Measurements from ENCODE around the gene WNT8A. TPM values are rescaled to one million over a fixed set of nuclear protein-coding genes. Genes with fewer than 3 reads are reported as not detected.

The WNT8A gene
- total RNA-seq, 8 experiments from 2014 or later = 0.16 to 0.95 (median 0.54) TPM; not detected in 4

DNA sequence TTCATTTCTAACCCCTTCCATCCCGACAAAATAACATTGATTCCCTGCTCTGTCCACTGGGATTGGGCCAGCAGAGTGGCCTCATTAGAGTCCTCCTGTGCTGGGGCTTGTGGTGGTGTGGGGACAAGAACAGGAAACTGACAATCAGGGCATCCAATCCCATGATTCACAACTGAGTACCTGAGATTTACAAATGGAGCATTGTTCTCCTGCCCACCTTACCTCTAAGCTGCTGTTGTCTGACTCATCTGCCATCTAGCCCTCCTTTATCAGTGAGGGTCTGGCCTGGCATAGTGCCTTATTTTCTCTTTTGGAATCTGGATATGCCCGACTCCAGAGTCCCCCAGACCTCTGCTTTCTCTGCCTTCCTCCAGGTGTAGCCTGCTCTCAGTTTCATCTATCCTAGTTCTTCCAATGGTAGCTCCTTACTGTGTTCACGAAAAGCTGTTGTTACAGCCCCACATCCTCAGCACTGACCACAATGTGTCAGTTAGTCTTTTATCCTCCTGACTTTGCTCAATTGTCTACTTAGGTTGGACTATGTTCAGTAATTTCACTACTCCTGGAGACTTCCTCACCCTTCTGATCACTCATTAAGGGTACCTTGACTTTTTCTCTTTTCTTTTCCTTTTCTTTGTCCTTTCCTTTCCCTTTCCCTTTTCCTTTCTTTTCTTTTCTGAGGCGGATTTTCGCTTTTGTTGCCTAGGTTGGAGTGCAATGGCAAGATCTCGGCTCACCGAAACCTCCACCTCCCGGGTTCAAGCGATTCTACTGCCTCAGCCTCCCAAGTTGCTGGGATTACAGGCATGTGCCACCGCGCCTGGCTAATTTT is 13.4 kb downstream of the WNT8A start:
- no peak overlapping the region for H3K27ac ChIP-seq
- WGBS, 10 experiments = 47 to 100% (median 88%) methylated on average over 2 to 11 of the region's 11 CpGs
- in situ Hi-C loops (cut with MboI; ENCODE audit: low pct_unique_long_range_greater_than_20kb in 2 of 9, low sequenced_read_pairs in 9 of 9, unreplicated experiment in 9 of 9) = no loop called here
- no peak overlapping the region for H3K4me3 ChIP-seq
- ATAC-seq (replicated peaks in 6 of 8) = no peak
- H3K4me1 ChIP-seq (replicated peaks in 1 of 2) = peaks cover 5 to 14% of the 10 kb centered on the region in 2 donors

DNA sequence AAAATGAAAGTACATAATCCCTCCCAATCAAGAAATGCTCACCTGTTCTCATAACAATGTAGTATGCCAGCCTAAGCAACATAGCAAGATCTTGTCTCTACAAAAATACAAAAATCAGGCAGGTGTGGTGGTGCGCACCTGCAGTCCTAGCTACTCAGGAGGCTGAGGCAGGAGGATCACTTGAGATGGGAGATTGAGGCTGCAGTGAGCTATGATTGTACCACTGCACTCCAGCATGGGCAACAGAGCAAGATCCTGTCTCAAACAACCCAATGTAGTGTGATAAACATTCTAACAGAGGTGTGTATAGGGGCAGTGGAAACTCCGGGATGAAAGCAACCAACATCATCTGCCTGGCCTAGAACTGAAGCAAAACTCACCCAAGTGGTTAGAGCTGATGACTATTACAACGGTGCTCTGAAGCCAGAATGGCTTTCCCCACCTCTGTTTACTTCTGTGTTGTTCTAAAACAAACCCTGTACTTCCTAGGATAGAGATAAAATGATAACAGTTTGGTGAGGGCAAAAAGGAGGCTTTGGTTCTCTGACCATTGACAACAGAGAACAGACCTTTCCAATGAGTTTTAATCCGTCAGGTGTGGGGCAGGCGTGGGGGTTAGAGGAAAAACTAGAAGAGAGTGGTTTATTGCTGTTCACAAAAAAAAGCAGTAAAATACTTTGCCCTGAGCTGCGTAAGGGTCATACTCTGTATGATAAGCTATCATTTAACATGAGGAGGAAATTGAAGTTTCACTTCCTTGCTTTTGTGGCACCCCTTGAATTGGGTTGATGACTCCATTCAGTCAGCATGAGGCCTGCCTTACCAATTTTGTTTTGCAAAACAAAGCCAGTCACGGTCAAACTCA is 18.9 kb downstream of the WNT8A start:
- H3K27ac ChIP-seq = no peak overlapping the region
- no peak overlapping the region for H3K4me3 ChIP-seq
- WGBS, 10 experiments = 0 to 93% (median 36%) methylated on average over 1 to 5 of the region's 7 CpGs; no CpG with 5 or more reads in 1 of the 10 experiments
- no peak for ATAC-seq (replicated peaks in 6 of 8)
- H3K4me1 ChIP-seq (replicated peaks in 1 of 2) = peaks cover 3% of the 10 kb centered on the region in 2 donors
- in situ Hi-C loops (cut with MboI; ENCODE audit: low pct_unique_long_range_greater_than_20kb in 2 of 9, low sequenced_read_pairs in 9 of 9, unreplicated experiment in 9 of 9) = no loop called here

DNA sequence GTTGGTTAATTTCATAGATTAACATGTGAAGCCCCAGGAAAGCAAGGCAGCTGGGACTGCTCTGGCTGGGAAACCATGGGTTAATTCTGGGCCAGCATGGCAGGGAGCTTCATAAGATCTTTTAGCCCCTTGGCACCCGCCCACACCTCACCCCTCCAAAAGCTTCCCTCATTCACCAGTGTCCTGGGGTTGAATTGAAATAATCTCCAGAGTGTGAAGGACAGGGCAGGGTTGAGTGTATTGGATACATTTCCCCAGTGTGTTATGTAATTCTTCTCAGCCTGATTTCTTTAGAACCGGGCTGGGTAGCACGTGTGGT is 19.4 kb downstream of the WNT8A start:
- ATAC-seq (replicated peaks in 6 of 8) = no peak
- 0 to 18% (median 2%) methylated on average over 2 to 3 of the region's 3 CpGs; no CpG with 5 or more reads in 4 of the 10 experiments for WGBS, 10 experiments
- Histone ChIP-seq H3K4me1 (replicated peaks in 1 of 2) (peaks cover 3% of the 10 kb centered on the region in 2 donors), H3K27ac (no peak overlapping the region), H3K4me3 (no peak overlapping the region)
- in situ Hi-C loops (cut with MboI; ENCODE audit: low pct_unique_long_range_greater_than_20kb in 2 of 9, low sequenced_read_pairs in 9 of 9, unreplicated experiment in 9 of 9) = no loop called here

- in situ Hi-C loops (cut with MboI; ENCODE audit: low pct_unique_long_range_greater_than_20kb in 2 of 9, low sequenced_read_pairs in 9 of 9, unreplicated experiment in 9 of 9) = no loop called here
- H3K4me1 ChIP-seq (replicated peaks in 1 of 2) = peaks cover 3 to 8% of the 10 kb centered on the region in 2 donors
- no peak for ATAC-seq (replicated peaks in 6 of 8)
- 37 to 100% (median 88%) methylated on average over 1 to 6 of the region's 6 CpGs; no CpG with 5 or more reads in 1 of the 10 experiments for WGBS, 10 experiments
- H3K4me3 ChIP-seq = no peak overlapping the region
- H3K27ac ChIP-seq = no peak overlapping the region
Measured at GRCh38 chr5:138105709-138106108, 21.9 kb downstream of the WNT8A start.

DNA sequence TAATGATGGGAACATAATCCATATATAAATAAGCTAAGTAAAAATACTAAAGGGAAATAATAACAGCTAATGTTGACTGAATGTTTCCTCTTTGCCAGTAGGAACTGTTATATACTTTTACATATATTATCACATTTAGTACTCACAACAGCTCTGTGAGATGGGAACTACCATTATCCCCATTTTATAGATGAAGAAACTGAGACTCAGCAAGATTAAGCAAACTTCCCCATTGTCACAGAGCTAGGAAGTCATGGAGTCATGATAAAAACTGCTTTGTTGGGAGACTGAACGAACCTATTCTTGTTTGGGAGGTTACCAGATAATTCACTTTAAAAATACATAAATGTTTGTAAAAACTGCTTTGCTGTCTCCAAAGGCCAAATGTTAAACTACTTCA is 23.4 kb downstream of the WNT8A start:
- peaks cover 3 to 8% of the 10 kb centered on the region in 2 donors for H3K4me1 ChIP-seq (replicated peaks in 1 of 2)
- no peak overlapping the region for H3K4me3 ChIP-seq
- no peak for ATAC-seq (replicated peaks in 6 of 8)
- in situ Hi-C loops (cut with MboI; ENCODE audit: low pct_unique_long_range_greater_than_20kb in 2 of 9, low sequenced_read_pairs in 9 of 9, unreplicated experiment in 9 of 9) = no loop called here
- 0 to 100% (median 54%) methylated on average over 1 of the region's 1 CpG; no CpG with 5 or more reads in 2 of the 10 experiments for WGBS, 10 experiments
- no peak overlapping the region for H3K27ac ChIP-seq

DNA sequence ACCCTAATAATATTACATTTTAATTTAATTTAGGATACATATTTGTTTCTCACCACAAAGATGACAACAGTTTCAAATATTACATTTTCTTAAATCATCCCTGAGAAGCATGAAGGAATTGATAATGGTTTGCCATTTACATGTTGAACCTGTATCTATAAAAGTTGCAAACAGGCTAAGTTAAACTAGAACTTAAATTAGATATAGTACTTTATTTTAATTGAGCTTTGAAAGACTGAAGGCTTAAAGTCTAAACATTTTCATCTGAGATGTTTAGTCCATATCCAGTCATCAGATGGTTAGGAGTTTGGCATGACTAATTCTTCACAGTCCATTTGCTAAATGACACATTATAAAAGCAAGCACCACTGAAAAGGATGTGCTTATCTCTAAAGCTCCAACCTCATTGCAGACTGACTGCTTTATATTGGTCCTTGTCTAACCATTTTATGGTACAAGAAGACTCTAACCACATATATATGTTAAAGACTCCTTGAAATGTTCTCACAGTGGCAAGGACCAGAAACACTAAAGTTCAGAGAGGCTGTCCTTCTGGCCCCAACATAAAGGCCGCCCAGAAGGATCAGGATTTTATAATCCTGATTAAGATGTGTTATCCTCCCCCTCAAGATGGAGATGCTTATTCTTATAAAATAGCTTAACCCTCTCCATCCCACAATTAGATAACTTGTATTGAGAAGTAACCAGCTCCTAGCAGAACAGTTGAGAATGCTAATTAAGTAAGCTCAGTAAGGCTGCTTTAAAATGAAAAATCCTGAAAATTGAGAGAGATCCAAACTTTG is 25.8 kb downstream of the WNT8A start:
- 0 to 80% (median 60%) methylated on average over 1 of the region's 1 CpG; no CpG with 5 or more reads in 5 of the 10 experiments for WGBS, 10 experiments
- Histone ChIP-seq H3K4me3 (no peak overlapping the region), H3K27ac (no peak overlapping the region), H3K4me1 (replicated peaks in 1 of 2) (peaks cover 0 to 5% of the 10 kb centered on the region in 2 donors)
- in situ Hi-C loops (cut with MboI; ENCODE audit: low pct_unique_long_range_greater_than_20kb in 2 of 9, low sequenced_read_pairs in 9 of 9, unreplicated experiment in 9 of 9) = no loop called here
- ATAC-seq (replicated peaks in 6 of 8) = peak in 1 of 8 experiments; percentile 22

- Histone ChIP-seq H3K4me3 (no peak overlapping the region), H3K27ac (no peak overlapping the region), H3K4me1 (replicated peaks in 1 of 2) (peaks cover 0 to 5% of the 10 kb centered on the region in 2 donors)
- no peak for ATAC-seq (replicated peaks in 6 of 8)
- WGBS, 10 experiments = 0 to 61% (median 25%) methylated on average over 1 to 4 of the region's 4 CpGs; no CpG with 5 or more reads in 1 of the 10 experiments
- in situ Hi-C loops (cut with MboI; ENCODE audit: low pct_unique_long_range_greater_than_20kb in 2 of 9, low sequenced_read_pairs in 9 of 9, unreplicated experiment in 9 of 9) = no loop called here
Measured at GRCh38 chr5:138110266-138110963, 26.6 kb downstream of the WNT8A start.

DNA sequence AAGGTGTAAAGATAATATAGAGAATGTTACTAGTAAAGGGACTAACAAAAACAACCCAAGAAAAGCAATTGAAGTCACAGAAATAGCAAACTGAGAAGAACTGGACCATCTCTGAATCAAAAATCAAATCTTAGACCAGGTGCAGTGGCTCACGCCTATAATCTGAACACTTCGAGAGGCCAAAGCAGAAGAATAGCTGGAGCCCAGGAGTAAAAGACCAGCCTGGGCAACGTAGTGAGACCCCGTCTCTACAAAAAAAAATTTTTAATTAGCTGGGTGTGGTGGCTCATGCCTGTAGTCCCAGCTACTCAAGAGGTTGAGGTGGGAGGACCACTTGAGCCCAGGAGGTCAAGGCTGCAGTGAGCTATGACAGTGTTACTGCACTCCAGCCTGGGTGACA is 27.3 kb downstream of the WNT8A start:
- no peak overlapping the region for H3K27ac ChIP-seq
- no peak overlapping the region for H3K4me3 ChIP-seq
- no peak for ATAC-seq (replicated peaks in 6 of 8)
- 17 to 100% (median 70%) methylated on average over 2 to 4 of the region's 4 CpGs; no CpG with 5 or more reads in 2 of the 10 experiments for WGBS, 10 experiments
- in situ Hi-C loops (cut with MboI; ENCODE audit: low pct_unique_long_range_greater_than_20kb in 2 of 9, low sequenced_read_pairs in 9 of 9, unreplicated experiment in 9 of 9) = no loop called here
- peaks cover 0 to 5% of the 10 kb centered on the region in 2 donors for H3K4me1 ChIP-seq (replicated peaks in 1 of 2)

DNA sequence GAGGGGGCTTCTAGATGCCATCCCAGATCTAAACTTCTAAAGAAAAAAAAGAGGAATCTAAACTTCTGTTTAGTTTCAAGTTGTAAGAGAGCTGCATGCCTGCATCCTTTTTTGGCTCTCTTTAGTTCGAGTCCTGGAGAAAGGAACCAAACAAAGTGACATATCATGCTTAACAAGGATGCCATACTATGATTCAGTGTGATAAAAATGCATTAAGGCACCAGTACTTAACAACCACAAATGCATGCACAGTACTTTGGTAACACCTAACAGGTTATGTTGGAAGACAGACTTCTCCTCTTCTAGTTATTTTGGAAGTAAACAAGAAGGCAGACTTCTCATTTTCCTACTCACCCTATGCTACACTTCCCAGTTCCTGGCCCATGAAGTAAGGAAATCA is 28.1 kb downstream of the WNT8A start:
- in situ Hi-C loops (cut with MboI; ENCODE audit: low pct_unique_long_range_greater_than_20kb in 2 of 9, low sequenced_read_pairs in 9 of 9, unreplicated experiment in 9 of 9) = no loop called here

GRCh38 chr5:138115254-138115653 is 31.4 kb downstream of the WNT8A start:
- H3K4me1 ChIP-seq (replicated peaks in 1 of 2) = peaks cover 0 to 1% of the 10 kb centered on the region in 2 donors
- no peak for ATAC-seq (replicated peaks in 6 of 8)
- H3K4me3 ChIP-seq = no peak overlapping the region
- in situ Hi-C loops (cut with MboI; ENCODE audit: low pct_unique_long_range_greater_than_20kb in 2 of 9, low sequenced_read_pairs in 9 of 9, unreplicated experiment in 9 of 9) = no loop called here
- no peak overlapping the region for H3K27ac ChIP-seq

More for the DNA sequence above, 28.1 kb downstream of the WNT8A start:
- Histone ChIP-seq H3K4me1 (replicated peaks in 1 of 2) (peaks cover 0 to 5% of the 10 kb centered on the region in 2 donors), H3K27ac (no peak overlapping the region), H3K4me3 (no peak overlapping the region)
- ATAC-seq (replicated peaks in 6 of 8) = no peak
- 0 to 100% (median 80%) methylated on average over 1 of the region's 1 CpG; no CpG with 5 or more reads in 3 of the 10 experiments for WGBS, 10 experiments

- 10 to 84% (median 77%) methylated on average over 2 to 5 of the region's 5 CpGs; no CpG with 5 or more reads in 1 of the 10 experiments for WGBS, 10 experiments
- in situ Hi-C loops (cut with MboI; ENCODE audit: low pct_unique_long_range_greater_than_20kb in 2 of 9, low sequenced_read_pairs in 9 of 9, unreplicated experiment in 9 of 9) = loop anchor here in 6 of 9 experiments (25.0 kb wide), 3 partner anchors 341 to 491 kb away; partner anchors contain the start of gene HNRNPA0 (in 2 of the 6)
- H3K4me1 ChIP-seq (replicated peaks in 1 of 2) = no peaks in the 10 kb centered on the region
- ATAC-seq (replicated peaks in 6 of 8) = no peak
- no peak overlapping the region for H3K4me3 ChIP-seq
- H3K27ac ChIP-seq = no peak overlapping the region
Measured at GRCh38 chr5:138128334-138128733, 44.5 kb downstream of the WNT8A start.

DNA sequence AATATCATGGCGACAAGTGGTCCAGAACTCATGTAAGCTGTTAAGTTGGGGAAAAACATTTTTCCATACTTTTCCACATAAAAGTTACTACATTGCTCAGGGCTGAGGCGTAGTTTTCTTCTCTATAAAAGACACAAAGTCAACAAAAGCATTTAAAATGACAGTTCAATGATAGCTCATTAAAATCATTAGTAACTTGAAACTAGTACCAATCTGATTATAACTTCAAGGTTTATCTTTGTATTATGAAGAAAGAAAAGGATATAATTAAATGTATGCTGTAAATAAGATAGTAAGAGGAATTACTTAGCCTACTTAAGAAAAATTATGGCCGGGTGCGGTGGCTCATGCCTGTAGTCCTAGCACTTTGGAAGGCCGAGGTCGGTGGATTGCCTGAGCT is 45.5 kb downstream of the WNT8A start:
- no peak overlapping the region for H3K27ac ChIP-seq
- ATAC-seq (replicated peaks in 6 of 8) = no peak
- in situ Hi-C loops (cut with MboI; ENCODE audit: low pct_unique_long_range_greater_than_20kb in 2 of 9, low sequenced_read_pairs in 9 of 9, unreplicated experiment in 9 of 9) = loop anchor here in 6 of 9 experiments (25.0 kb wide), 3 partner anchors 342 to 492 kb away; partner anchors contain the start of gene HNRNPA0 (in 2 of the 6)
- WGBS, 10 experiments = 60 to 100% (median 93%) methylated on average over 1 to 6 of the region's 6 CpGs
- no peaks in the 10 kb centered on the region for H3K4me1 ChIP-seq (replicated peaks in 1 of 2)
- no peak overlapping the region for H3K4me3 ChIP-seq
